ENCODE data around the gene RPS6KA3. TPM values are rescaled to one million over a fixed set of nuclear protein-coding genes. Genes with fewer than 3 reads are reported as not detected.

Gene RPS6KA3
- total RNA-seq, 1 donor: 58.1 TPM

GRCh38 chrX:20240201-20240600, 26.5 kb downstream of the RPS6KA3 start:
- peak; percentile 64 for DNase-seq (ENCODE audit: low read depth)
- TF ChIP-seq CTCF (IDR thresholded peaks at IDR 0.05; ENCODE audit: insufficient read depth, low read length): no peak
- no peak overlapping the region for H3K4me3 ChIP-seq (ENCODE audit: low read depth, low read length)

- TF ChIP-seq CTCF (IDR thresholded peaks at IDR 0.05; ENCODE audit: insufficient read depth, low read length): no peak
- H3K4me3 ChIP-seq (ENCODE audit: low read depth, low read length): no peak overlapping the region
- DNase-seq (ENCODE audit: low read depth): no peak
These were observed 28.8 kb downstream of the RPS6KA3 start for GRCh38 chrX:20237864-20238263.

- H3K4me3 ChIP-seq (ENCODE audit: low read depth, low read length): no peak overlapping the region
- TF ChIP-seq CTCF (IDR thresholded peaks at IDR 0.05; ENCODE audit: insufficient read depth, low read length): no peak
- DNase-seq (ENCODE audit: low read depth): no peak
These were observed 31.0 kb downstream of the RPS6KA3 start for GRCh38 chrX:20235755-20236154.

- no peak overlapping the region for H3K4me3 ChIP-seq (ENCODE audit: low read depth, low read length)
These were observed 33.4 kb downstream of the RPS6KA3 start for GRCh38 chrX:20233336-20233735.

GRCh38 chrX:20231598-20231997, 35.1 kb downstream of the RPS6KA3 start:
- H3K4me3 ChIP-seq (ENCODE audit: low read depth, low read length): no peak overlapping the region
- no peak for DNase-seq (ENCODE audit: low read depth)
- TF ChIP-seq CTCF (IDR thresholded peaks at IDR 0.05; ENCODE audit: insufficient read depth, low read length): no peak

More at GRCh38 chrX:20233336-20233735, 33.4 kb downstream of the RPS6KA3 start:
- no peak for DNase-seq (ENCODE audit: low read depth)
- TF ChIP-seq CTCF (IDR thresholded peaks at IDR 0.05; ENCODE audit: insufficient read depth, low read length): no peak

- no peak overlapping the region for H3K4me3 ChIP-seq (ENCODE audit: low read depth, low read length)
- DNase-seq (ENCODE audit: low read depth): no peak
- no peak for TF ChIP-seq CTCF (IDR thresholded peaks at IDR 0.05; ENCODE audit: insufficient read depth, low read length)
These were observed 36.3 kb downstream of the RPS6KA3 start for GRCh38 chrX:20230406-20230805.

- no peak overlapping the region for H3K4me3 ChIP-seq (ENCODE audit: low read depth, low read length)
- TF ChIP-seq CTCF (IDR thresholded peaks at IDR 0.05; ENCODE audit: insufficient read depth, low read length): no peak
- no peak for DNase-seq (ENCODE audit: low read depth)
These were observed 37.6 kb downstream of the RPS6KA3 start for GRCh38 chrX:20229155-20229554.

Measured in fibroblast of the aortic adventitia (primary cell).